ENCODE results near the gene TACR2.

TACR2 gene

DNA sequence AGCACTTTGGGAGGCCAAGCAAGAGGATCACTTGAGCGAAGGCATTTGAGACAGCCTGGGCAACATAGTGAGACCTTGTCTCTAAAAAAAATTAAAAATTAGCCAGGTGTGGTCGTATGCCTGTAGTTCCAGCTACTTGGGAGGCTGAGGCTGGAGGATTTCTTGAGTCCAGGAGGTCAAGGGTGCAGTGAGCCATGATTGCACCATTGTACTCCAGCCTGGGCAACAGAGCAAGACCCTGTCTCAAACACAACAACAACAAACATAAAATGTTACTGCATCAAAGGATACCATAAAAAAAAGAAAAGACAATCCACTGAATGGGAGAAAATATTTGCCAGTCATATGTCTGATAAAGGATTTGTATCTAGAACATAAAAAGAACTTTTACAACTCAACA is 60.5 kb downstream of the TACR2 start:
- H3K4me3 ChIP-seq (ENCODE audit: low read depth, low read length): no peak overlapping the region
- DNase-seq (ENCODE audit: low read depth): no peak
- in situ Hi-C loops (cut with HindIII; ENCODE audit: low sequenced_read_pairs): no loop called here
- TF ChIP-seq CTCF (IDR thresholded peaks at IDR 0.05; ENCODE audit: low read depth, low read length, missing control alignments): no peak

DNA sequence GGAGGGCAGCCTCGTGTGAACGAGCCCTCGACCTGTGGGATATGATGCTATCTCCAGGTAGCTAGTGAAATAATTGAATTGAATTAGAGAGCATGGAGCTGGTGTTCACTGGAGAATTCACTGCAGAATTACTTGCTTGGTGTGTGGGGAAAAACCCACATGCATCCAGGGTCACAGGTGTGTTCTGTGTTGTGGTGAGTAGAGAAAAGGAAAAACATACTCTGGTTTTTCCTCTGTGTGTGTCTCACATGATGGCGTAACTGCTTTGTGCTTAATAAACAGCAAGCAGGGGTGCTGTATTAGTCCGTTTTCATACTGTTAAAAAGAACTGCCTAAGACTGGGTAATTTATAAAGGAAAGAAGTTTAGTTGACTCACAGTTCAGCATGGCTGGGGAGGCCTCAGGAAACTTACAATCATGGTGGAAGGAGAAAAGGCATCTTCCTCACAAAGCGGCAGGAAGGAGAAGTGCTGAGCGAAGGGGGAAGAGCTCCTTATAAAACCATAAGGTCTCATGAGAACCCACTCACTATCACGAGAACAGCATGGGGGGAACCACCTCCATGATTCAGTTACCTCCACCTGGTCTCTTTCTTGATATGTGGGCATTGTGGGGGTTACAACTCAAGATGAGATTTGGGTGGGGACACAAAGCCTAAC is 62.6 kb downstream of the TACR2 start:
- no peak overlapping the region for H3K4me3 ChIP-seq (ENCODE audit: low read depth, low read length)
- no peak for TF ChIP-seq CTCF (IDR thresholded peaks at IDR 0.05; ENCODE audit: low read depth, low read length, missing control alignments)
- in situ Hi-C loops (cut with HindIII; ENCODE audit: low sequenced_read_pairs): no loop called here
- no peak for DNase-seq (ENCODE audit: low read depth)

Data from astrocyte of the cerebellum (primary cell).